HG03432 (cell line): ENCODE measurements around the gene WDR20.
"Not testable (repeated sequence)": the region's sequence is repeated elsewhere in the genome, so short reads cannot be mapped to it uniquely, and the experiment has no call there.

ENCODE experiments used
- ATAC-seq: cut with Tn5 transposase; IDR thresholded peaks from one replicate; pipeline ENCODE4 v1.9.1; 2021; ENCODE audit warnings: mild to moderate bottlenecking, moderate library complexity; ENCODE audit not compliant: unreplicated experiment

WDR20 gene

DNA sequence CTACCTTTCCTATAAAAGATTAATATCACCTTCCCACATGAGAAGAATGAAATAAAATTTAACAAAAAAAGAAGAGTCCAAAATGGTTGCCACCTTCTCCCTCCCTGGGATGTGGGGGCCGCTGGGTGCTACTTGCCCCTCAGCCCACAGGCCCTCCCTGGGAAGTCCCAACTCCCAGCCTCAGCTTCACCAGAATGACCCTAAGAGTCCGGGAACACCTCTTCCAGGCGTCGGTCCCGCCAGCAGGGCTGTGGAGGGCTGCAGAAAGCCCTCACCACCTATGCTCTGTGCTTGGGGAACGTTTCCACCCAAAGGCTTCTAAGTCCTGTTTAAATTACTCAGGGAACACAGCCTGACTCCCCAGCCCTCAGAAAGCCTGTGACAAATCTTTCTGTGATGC lies 93.4 kb downstream of the WDR20 start:
- no peak for ATAC-seq

DNA sequence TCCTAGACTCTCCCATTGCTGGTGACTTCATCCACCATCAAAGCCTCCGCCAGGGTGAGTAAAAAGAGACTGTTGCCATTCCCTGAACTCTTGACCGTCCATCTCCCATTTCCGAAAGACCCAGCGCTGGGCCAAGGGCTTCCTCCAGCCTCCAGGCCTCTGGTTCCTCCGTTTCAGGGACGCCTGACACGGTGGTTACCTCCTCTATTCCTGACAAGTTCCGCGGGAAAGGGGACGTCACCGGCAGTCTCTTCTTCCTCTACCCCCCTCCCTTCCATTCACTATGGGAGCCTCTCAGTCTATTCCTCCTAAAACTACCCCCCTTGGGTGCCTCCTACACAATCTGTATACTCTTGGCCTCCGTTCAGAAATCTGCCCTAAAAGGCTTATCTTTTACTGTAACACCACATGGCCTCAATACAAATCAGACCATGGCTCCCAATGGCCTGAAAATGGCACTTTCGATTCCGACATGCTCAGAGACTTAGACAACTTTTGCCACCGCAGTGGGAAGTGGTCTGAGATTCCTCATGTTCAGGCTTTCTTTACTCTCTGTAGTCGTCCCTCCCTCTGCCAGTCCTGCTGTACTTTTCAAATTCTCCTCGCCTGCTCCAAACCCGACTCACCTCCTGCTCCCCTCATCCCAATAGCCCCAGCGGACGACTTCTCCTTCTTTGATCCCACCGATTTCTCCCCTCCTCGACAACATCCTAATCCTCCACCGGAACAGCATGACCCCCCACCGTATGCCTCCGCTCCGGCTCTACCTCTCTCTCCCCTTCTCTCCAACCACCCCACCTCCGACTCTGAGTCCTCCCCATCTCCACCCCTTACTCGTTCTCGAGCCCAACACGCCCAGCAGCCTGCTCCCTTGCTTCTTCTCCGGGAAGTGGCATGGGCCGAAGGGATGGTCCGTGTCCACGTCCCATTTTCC lies 94.9 kb downstream of the WDR20 start:
- no peak for ATAC-seq

DNA sequence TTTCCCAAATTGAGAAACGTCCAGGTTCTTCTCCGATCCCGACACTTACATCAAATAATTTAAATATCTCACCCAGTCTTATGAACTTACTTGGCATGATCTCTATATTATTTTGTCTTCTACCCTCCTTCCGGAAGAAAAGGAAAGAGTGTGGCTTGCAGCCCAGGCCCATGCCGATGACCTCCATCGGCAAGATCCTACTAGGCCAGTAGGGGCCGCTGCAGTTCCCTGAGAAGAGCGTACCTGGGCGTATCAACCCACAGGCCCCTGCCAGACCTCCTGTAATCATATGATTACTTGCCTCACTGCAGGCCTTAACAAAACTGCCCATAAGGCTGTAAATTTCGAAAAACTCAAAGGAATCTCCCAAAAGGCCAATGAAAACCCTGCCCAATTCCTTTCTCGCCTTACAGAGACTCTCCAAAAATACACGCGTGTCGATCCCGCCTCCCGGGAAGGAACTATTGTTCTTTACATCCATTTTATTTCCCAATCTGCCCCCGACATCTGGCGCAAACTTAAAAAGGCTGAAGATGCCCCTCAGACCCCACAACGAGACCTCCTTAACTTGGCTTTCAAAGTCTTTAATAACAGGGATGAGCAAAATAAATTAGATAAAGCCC lies 95.7 kb downstream of the WDR20 start:
- ATAC-seq, result peak; percentile 45

DNA sequence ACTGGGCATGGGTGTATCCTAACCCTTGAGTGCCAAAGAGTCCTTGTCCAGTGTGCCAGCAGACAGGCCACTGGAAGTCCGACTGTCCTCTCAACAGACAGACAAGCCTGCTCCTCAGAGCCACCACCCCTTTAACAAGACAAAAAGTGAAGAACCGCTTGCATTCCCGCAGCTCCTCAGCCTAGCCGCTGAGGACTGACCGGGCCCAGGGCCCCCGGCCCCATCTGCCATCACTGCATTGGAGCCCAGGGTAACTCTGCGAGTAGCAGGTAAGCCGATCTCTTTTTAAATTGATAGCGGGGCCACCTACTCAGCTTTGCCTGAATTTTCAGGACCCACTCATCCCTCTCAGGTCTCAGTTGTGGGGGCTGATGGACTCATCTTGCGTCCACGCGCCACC lies 96.3 kb downstream of the WDR20 start:
- ATAC-seq, result no peak

DNA sequence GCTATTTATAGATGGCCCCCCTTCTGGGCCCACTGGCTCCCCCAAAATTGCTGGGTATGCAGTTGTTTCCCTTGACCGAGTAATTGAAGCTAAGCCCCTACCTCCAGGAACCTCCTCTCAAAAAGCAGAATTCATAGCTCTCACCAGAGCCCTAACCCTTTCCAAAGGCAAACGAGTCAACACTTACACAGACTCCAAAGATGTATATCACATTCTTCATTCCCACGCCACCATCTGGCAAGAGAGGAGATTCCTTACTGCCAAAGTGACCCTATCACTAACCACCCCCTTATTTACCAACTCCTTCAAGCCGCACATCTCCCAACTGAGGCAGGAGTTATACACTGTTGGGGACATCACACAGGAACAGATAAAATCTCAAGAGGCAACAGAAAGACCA lies 98.4 kb downstream of the WDR20 start:
- ATAC-seq, result no peak

DNA sequence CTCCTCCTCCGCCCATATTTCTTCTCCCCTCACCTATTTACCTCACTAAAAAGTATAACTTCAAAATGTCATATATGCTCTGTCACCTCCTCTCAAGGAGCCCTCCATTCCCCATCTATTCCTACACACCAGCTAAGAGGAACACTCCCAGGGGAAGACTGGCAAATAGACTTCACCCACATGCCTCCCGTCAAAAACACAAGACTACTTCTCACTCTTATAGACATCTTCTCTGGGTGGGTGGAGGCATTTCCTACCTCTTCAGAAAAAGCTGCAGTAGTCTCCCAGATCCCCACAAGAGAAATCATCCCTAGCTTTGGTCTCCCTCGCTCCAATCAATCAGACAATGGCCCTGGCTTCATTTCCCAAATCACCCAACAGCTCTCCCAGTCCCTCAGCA lies 99.1 kb downstream of the WDR20 start:
- no peak for ATAC-seq

DNA sequence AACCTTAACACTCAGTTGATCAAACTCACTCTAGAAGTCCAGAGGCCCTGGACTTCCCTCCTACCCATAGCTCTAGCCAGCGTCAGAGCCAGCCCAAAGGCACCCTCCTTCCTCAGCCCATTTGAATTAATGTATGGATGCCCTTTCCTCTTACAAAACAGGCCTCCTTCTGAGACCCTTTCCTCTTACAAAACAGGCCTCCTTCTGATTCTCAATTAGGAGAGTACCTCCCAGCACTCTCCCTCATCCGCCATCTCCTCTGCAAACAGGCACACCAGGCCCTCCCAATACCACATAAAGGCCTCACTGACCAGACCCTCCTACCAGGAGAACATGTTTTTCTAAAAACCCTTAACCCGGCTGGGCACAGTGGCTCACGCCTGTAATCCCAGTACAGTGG lies 99.5 kb downstream of the WDR20 start:
- no peak for ATAC-seq

DNA sequence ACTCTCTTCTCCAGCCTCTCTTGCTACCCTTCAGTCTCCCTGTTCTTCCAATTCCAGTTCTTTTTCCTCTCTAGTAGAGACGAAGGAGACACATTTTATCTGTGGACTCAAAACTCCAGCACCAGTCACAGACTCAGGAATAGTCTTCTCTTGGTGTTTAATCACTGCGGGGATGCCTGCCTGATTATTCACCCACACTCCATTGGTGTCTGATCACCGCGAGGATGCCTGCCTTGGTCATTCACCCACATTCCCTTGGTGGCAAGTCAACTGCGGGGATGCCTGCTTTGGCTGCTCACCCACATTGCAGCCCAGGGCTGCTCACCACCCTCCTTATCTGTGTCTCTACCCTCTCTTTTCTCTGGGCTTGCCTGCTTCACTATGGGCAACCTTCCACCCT lies 100.8 kb downstream of the WDR20 start:
- not testable (repeated sequence) for ATAC-seq

DNA sequence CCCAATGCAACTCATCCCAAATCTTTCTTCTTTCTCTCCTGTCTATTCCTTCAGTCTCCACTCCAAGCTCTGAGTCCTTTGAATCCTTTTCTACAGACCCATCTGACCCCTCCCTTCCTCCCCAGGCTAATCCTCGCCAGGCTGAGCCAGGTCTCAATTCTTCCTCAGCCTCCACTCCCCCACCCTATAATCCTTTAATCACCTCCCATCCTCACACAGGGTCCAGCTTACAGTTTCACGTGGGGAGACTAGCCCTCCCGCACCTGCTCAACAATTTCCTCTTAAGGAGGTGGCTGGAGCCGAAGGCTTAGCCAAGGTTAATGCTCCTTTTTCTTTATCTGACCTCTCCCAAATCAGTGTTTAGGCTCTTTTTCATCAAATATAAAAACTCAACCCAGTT lies 101.5 kb downstream of the WDR20 start:
- ATAC-seq, result no peak

DNA sequence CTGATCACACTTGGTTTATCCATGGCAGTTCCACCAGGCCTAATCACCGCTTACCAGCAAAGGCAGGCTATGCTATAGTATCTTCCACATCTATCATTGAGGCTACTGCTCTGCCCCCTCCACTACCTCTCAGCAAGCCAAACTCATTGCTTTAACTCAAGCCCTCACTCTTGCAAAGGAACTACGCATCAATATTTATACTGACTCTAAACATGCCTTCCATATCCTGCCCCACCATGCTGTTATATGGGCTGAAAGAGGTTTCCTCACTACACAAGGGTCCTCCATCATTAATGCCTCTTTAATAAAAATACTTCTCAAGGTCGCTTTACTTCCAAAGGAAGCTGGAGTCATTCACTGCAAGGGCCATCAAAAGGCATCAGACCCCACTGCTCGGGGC lies 104.1 kb downstream of the WDR20 start:
- ATAC-seq, result not testable (repeated sequence)

DNA sequence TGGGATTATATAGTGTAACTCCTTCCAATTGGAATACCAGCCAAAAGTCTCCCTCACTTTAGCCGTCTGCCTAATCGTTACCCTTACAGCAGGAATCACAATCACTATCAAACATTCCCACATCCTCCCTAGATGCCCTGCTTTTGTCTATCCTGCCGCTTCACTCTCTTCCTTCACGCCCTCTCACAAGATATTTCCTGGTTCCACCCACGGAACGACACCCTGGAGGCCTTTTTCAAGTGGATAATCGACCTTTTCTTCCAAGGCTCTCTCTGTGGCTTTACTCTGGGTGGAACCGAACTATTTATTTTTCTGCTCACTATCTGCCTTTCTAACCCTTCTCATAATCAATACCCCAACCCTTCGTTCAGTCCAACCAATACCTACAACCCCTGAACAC lies 106.4 kb downstream of the WDR20 start:
- ATAC-seq, result no peak

DNA sequence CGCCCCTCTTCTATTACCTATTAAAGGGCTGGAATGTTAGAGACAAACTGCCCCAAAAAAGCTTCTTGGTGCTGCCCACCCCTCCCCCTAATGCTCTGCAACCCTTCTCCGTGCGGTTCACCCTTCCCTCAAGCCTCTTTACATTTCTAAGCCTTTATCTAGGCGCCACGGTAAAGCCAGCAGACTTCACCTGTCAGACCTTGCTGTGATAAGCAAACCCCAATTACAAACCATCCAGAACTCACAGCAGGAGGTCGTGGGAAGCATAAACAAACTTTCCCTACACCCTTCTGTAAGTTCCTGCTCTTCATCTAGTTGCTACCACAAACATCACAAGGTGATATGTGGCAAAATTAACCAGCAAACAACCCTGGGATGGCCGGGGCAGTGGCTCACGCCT lies 108.4 kb downstream of the WDR20 start:
- ATAC-seq, result no peak

DNA sequence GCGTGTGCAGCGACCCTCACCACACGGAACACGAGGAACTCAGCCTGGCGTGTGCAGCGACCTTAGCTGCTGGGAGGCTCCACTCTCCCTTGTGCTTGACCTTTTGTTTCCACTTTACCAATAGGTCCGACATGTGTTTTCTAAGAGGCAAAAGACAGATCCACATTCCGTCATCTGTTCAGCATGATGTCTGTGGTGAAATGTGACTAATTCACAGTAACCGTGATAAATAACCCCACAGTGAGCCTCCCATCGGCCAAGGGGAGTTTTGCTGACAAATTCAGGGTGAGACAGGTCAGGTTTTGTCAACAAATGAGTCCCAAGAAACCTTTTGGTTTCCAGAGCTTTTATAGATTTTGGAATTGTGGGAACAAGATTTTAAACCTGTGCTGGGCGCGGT lies 109.3 kb downstream of the WDR20 start:
- no peak for ATAC-seq

DNA sequence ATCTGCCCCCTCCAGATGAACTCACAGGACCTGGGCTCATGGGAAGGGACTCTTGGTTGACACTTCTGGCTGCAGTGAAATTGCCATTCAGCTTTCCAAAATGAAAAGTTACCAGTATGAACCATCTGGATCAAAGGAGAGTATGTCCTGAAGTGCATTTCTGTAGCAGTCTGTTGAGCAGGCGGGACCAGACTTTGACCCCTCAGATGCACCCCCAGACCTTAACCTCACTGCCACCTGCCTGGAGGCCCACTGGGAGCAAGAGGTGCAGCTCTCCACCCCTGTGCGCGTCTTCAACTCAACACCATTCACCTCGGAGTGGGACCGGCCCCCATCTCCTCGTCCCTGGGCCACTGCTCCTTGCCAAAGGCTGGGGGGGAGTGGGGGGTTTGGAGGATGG lies 110.3 kb downstream of the WDR20 start:
- ATAC-seq, result no peak

DNA sequence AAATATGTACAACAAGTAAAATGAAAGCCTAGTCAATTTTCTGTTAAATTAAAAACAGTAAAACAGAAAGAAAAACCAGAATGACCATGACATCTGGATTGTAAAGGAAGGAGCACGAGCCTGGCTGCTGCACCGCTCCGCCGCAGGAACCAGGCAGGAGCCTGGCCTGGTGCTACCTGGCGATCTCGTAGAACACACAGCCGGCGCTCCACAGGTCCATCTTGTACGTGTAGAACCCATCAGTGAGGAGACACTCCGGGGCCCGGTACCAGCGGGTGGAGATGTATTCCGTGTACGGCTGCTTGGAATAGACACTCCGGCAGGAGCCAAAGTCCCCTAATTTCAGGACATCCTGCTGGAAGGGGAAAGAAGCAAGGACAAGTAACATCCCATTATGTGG lies 110.9 kb downstream of the WDR20 start:
- ATAC-seq, result no peak

DNA sequence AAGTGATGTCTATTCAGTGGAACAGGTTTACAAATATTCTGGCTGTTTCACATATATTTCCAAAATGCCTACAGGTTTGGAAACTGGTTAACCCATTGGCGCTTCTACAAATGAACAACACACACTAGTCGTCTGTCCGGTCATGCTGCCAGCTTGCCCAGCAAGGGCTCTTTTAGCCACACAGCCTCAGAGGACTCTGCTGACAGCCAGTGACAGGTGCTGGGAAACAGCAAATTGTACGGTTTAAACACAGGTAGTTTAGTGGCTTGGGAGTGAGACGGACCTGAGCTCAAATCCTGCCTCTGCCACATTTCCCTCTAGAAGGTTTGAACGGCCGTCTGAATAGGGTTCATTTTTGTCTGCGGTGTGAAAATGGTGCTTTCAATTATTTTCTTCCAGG lies 111.5 kb downstream of the WDR20 start:
- no peak for ATAC-seq

DNA sequence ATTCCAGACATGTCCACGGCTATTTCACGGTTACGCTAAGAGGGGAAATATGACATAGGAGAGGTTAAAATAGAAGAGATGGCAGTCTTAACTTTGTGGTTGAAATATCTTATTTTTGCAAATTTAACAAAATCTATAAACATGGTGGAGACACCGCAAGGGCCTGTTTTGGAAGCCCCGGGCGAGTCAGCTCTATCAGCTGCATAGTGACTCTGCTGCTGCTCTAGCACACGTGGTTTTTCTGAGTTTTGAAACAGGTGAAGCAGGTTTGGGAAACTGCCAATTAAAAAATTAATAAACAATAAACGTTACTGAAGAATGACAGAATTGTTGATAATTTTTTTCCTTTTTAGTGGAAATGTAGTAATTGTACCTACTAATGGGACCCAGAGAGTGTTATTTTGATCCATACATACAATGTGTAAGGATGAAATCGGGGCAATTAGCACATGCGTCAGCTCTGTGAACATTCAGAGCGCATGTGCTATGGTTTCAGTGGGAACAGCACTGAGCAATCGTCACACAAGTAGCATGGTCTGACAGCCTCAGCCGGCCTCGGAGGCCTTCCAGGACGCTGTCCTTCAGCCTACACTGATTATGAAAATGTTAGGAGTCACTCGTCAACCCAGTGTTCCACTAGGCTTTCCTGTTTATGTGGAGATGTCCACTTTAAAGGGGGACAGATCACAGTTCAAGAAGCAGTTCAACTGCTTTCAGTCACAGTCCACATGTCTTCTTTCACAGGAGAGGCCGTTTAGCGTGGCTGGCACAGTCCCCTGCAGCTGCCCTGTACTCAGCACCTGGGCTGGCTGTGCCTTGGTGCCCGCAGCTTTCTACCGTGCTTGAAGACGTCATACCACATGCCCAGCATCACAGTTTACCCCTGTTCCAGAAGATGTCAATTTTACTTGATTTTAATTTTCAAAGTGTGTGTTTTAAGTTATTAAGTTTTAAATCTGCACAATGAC lies 113.4 kb downstream of the WDR20 start:
- no peak for ATAC-seq

DNA sequence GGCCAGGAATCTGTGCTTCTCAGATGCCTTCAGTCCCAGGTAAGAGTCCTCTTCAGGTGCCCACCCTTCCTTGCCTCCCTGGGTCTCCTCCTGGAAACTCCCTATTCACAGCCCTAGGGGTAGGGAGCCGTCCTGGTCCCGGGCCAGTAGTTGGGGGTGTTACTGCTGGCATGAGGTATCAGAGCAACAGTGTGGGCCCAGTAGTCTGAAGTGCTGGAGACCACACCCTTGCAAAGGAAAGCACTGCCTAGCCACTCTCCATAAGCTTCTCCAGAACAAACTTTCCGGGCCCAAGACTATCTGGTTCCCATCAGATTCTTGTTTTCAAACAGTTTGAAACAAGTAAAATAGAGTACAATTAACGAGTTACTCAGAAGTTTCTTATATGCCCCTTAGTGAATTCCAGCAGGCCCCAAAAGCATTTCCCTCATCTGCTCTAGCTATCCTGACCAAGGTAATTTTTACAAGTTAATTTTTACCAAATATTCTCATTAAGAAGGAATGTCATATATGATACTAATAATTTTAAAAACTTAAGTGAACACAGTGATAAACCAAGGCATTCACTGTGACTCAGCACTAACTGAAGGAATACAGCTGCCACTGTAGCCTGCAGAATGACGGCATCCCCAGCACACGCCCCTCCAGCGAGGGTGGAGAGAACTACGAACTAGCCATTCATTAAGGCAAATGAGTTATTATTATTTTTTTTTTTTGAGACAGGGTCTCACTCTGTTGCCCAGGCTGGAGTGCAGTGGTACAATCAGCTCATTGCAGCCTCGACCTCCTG lies 115.9 kb downstream of the WDR20 start:
- no peak for ATAC-seq

DNA sequence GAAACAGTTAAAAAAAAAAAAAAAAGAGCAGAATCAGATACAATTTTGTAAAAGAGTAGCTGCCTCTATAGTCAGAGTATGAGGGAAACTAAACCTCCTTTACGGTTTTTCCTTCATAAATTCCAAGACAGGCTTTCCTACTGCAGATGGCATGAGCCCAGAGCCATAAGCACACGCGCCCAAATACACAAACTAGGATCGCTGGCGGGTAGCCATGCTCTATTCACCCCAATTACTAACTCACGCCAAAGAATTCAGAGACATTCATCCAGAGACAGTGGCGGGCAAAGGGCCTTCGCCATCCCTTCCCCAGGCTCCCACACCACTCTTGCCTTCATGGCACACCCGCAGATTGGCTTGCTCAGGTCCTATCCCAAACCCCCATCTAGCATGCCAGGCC lies 117.0 kb downstream of the WDR20 start:
- no peak for ATAC-seq

DNA sequence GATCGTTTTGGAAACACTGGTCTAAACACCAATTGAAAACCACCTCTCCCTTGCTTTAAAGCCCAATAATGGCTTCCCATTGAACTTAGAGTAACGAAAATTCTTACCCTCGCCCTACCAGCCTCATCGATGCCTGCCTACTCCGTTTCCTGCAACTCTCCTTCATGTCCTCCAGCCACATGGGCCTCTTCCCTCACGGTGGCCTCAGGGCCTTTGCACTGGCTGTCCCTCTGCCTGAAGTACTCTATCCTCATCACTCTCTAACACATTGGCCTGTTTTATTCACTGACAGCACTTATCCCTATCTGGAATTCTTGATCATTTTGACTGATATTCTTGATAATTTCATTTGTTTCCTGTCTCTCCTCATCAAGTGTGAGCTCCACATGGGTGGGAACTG lies 118.4 kb downstream of the WDR20 start:
- no peak for ATAC-seq
